Peyer's patch (tissue), 4 donors: ENCODE measurements around the gene RUNDC1. TPM values are rescaled to one million over a fixed set of nuclear protein-coding genes. Genes with fewer than 3 reads are reported as not detected.

Experiments
- DNase-seq, 3 donors: peaks; one replicate each; pipeline ENCODE4 v3.0.0-alpha.2; 2017 to 2019
- H3K27ac ChIP-seq, 4 donors: fragments of 200-600 bp; sonication (generic); one replicate each; pipeline ENCODE4 v1.5.1; 2016 to 2019
- H3K27me3 ChIP-seq, 2 donors: fragments of 200-600 bp; sonication (generic); one replicate each; pipeline ENCODE4 v1.5.1; 2019
- H3K36me3 ChIP-seq, 3 donors: fragments of 200-600 bp; sonication (generic); one replicate each; pipeline ENCODE4 v1.5.1; 2016 to 2019
- H3K4me1 ChIP-seq, 4 donors: fragments of 200-600 bp; sonication (generic); one replicate each; pipeline ENCODE4 v1.5.1; 2016 to 2019
- H3K4me3 ChIP-seq, 4 donors: fragments of 200-600 bp; sonication (generic); 1 replicate in 3 of 4; 2 replicates in 1 of 4; pipeline ENCODE4 v1.5.1; 2016 to 2019; ENCODE audit warnings: mild to moderate bottlenecking in 1 of 4
- H3K9me3 ChIP-seq, 4 donors: fragments of 200-600 bp; sonication (generic); one replicate each; pipeline ENCODE4 v1.5.1; 2016 to 2019; ENCODE audit warnings: mild to moderate bottlenecking in 1 of 4
- CTCF ChIP-seq, 6 experiments: fragments of 450-650 bp in 4 of 6; fragments of 200-600 bp in 2 of 6; sonication (generic) in 1 of 6; IDR thresholded peaks; one replicate each; pipeline ENCODE4 v1.5.1; 2017 to 2019; ENCODE audit warnings: antibody characterized with exemption in 6 of 6, mild to moderate bottlenecking in 3 of 6, moderate library complexity in 1 of 6
- POLR2A ChIP-seq, 2 donors: fragments of 450-650 bp; IDR thresholded peaks; one replicate each; pipeline ENCODE4 v1.5.1; 2017; ENCODE audit warnings: antibody characterized with exemption in 2 of 2, mild to moderate bottlenecking in 2 of 2, moderate library complexity in 2 of 2
- total RNA-seq, 4 donors: library from RNA; depleted of rRNA; stranded (reverse); fragments of >200 nt; gene quantifications; one replicate each; pipeline ENCODE4 v1.1.0, GENCODE V29; 2016

The RUNDC1 gene
- total RNA-seq, 4 donors from 2014 or later: 17.2 to 37.3 (median 26.9) TPM

GRCh38 chr17:43027091-43028032 is 47.0 kb downstream of the RUNDC1 start:
- no peaks in the 10 kb centered on the region for H3K36me3 ChIP-seq
- no peaks in the 10 kb centered on the region for H3K9me3 ChIP-seq
- H3K4me1 ChIP-seq: peaks cover 0 to 11% (median 3%) of the 10 kb centered on the region in 4 donors
- H3K4me3 ChIP-seq: no peak overlapping the region
- TF ChIP-seq POLR2A (IDR thresholded peaks at IDR 0.05): no peak
- TF ChIP-seq CTCF (IDR thresholded peaks at IDR 0.05): no peak
- no peak for DNase-seq
- H3K27me3 ChIP-seq: no peaks in the 10 kb centered on the region
- H3K27ac ChIP-seq: no peak overlapping the region

GRCh38 chr17:43028221-43028861 is 48.0 kb downstream of the RUNDC1 start:
- H3K4me3 ChIP-seq: no peak overlapping the region
- H3K27me3 ChIP-seq: no peaks in the 10 kb centered on the region
- no peaks in the 10 kb centered on the region for H3K36me3 ChIP-seq
- no peaks in the 10 kb centered on the region for H3K9me3 ChIP-seq
- no peak overlapping the region for H3K27ac ChIP-seq
- peaks cover 0 to 5% (median 1%) of the 10 kb centered on the region in 4 donors for H3K4me1 ChIP-seq
- no peak for DNase-seq
- TF ChIP-seq CTCF (IDR thresholded peaks at IDR 0.05) (no peak), POLR2A (IDR thresholded peaks at IDR 0.05) (no peak)

- H3K4me1 ChIP-seq: peaks cover 0 to 2% (median 0%) of the 10 kb centered on the region in 4 donors
- no peaks in the 10 kb centered on the region for H3K27me3 ChIP-seq
- no peak for DNase-seq
- no peak overlapping the region for H3K27ac ChIP-seq
- H3K36me3 ChIP-seq: no peaks in the 10 kb centered on the region
- H3K9me3 ChIP-seq: no peaks in the 10 kb centered on the region
- TF ChIP-seq POLR2A (IDR thresholded peaks at IDR 0.05): no peak
- TF ChIP-seq CTCF (IDR thresholded peaks at IDR 0.05): no peak
- no peak overlapping the region for H3K4me3 ChIP-seq
Observed at GRCh38 chr17:43030137-43030767, 49.9 kb downstream of the RUNDC1 start.

- no peaks in the 10 kb centered on the region for H3K9me3 ChIP-seq
- no peak for DNase-seq
- TF ChIP-seq POLR2A (IDR thresholded peaks at IDR 0.05) (no peak), CTCF (IDR thresholded peaks at IDR 0.05) (no peak)
Observed at GRCh38 chr17:43031666-43032065, 51.3 kb downstream of the RUNDC1 start.

GRCh38 chr17:43033948-43034881 is 53.9 kb downstream of the RUNDC1 start:
- no peak for TF ChIP-seq CTCF (IDR thresholded peaks at IDR 0.05)
- no peak for TF ChIP-seq POLR2A (IDR thresholded peaks at IDR 0.05)
- H3K27ac ChIP-seq: no peak overlapping the region
- H3K36me3 ChIP-seq: no peaks in the 10 kb centered on the region
- no peaks in the 10 kb centered on the region for H3K27me3 ChIP-seq
- no peaks in the 10 kb centered on the region for H3K4me1 ChIP-seq
- no peak overlapping the region for H3K4me3 ChIP-seq
- no peaks in the 10 kb centered on the region for H3K9me3 ChIP-seq
- DNase-seq: no peak

More at GRCh38 chr17:43031666-43032065, 51.3 kb downstream of the RUNDC1 start:
- no peak overlapping the region for H3K4me3 ChIP-seq
- no peak overlapping the region for H3K27ac ChIP-seq
- H3K27me3 ChIP-seq: no peaks in the 10 kb centered on the region
- no peaks in the 10 kb centered on the region for H3K4me1 ChIP-seq
- no peaks in the 10 kb centered on the region for H3K36me3 ChIP-seq
